Small intestine (tissue), 7 donors: Measurements from ENCODE around the gene MAPK8IP3. TPM values are rescaled to one million over a fixed set of nuclear protein-coding genes. Genes with fewer than 3 reads are reported as not detected.

Source experiments
- DNase-seq, 2 donors: peaks; one replicate each; pipeline versions ENCODE4 v3.0.0 to v3.0.0-alpha.2; 2013
- FAIRE-seq: peaks from 2 replicates; lab custom pipeline; 2012; peaks lifted over from hg19 to GRCh38; lab: Jason Lieb, UNC
- H3K27ac ChIP-seq, 3 donors: one replicate each; pipeline ENCODE4 v1.5.1; 2013; ENCODE audit warnings: low read length in 2 of 3, mild to moderate bottlenecking in 2 of 3, control low read depth in 1 of 3, inconsistent platforms in 1 of 3, low read depth in 1 of 3, moderate library complexity in 1 of 3
- H3K27me3 ChIP-seq, 3 donors: one replicate each; pipeline ENCODE4 v1.6.1; 2013; ENCODE audit warnings: low read length in 3 of 3, inconsistent platforms in 1 of 3; ENCODE audit not compliant: control insufficient read depth in 3 of 3, insufficient read depth in 3 of 3
- H3K36me3 ChIP-seq, 3 donors: one replicate each; pipeline ENCODE4 v1.6.1; 2013; ENCODE audit warnings: low read length in 3 of 3, inconsistent platforms in 1 of 3, low read depth in 1 of 3, mild to moderate bottlenecking in 1 of 3, moderate library complexity in 1 of 3; ENCODE audit not compliant: control insufficient read depth in 3 of 3, insufficient read depth in 2 of 3
- H3K4me1 ChIP-seq, 3 donors: one replicate each; pipeline ENCODE4 v1.6.1; 2013; ENCODE audit warnings: low read length in 2 of 3, inconsistent platforms in 1 of 3, low read depth in 1 of 3, mild to moderate bottlenecking in 1 of 3, moderate library complexity in 1 of 3; ENCODE audit not compliant: control insufficient read depth in 3 of 3, insufficient read depth in 2 of 3
- H3K4me3 ChIP-seq, 3 donors: one replicate each; pipeline ENCODE4 v1.5.1; 2013; ENCODE audit warnings: low read length in 3 of 3, control low read depth in 1 of 3, inconsistent platforms in 1 of 3, low read depth in 1 of 3, mild to moderate bottlenecking in 1 of 3, moderate library complexity in 1 of 3
- H3K9me3 ChIP-seq, 2 donors: one replicate each; pipeline ENCODE4 v1.6.1; 2013; ENCODE audit warnings: low read depth in 1 of 2, low read length in 1 of 2; ENCODE audit not compliant: control insufficient read depth in 2 of 2, insufficient read depth in 1 of 2
- WGBS, 3 donors: extraction: QIAGEN DNeasy Blood & Tissue Kit; methylation state at CpG; one replicate each; pipeline ENCODE4 v1.1.7; 2013; 5-methylcytosine and 5-hydroxymethylcytosine counted together
- polyA plus RNA-seq, 4 donors: library from polyadenylated mRNA; stranded (reverse) in 3 of 4; unstranded in 1 of 4; fragments of 200-250 nt in 3 of 4; fragments of 120-200 nt in 1 of 4; gene quantifications; one replicate each; pipeline versions ENCODE4 v1.2.1 to v1.2.3, GENCODE V29; 2013
- donor health status: healthy with polysubstance abuse.
- donor health status: control.
- donor health status: control.
- donor health status: Bipolar disorder and iron deficiency.
- donor health status: healthy.

Gene MAPK8IP3
- polyA plus RNA-seq, 4 donors: 26.2 to 60.1 (median 39.6) TPM

DNA sequence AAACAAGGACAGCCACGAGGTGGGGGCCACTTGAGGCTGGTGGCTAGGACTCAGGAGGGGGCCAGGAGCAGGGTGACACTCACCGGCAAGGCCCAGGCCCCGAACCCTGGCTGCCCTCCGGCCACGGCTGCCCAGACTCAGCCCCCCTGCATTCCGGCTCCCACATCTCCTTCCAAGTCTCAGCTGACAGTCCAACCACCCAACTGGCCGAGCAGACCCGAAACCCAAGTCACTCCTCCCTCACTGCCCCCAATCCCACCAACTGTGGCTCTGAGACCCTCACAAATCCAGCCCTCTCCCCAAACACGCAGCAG is 111.2 kb downstream of the MAPK8IP3 start:
- Histone ChIP-seq H3K27ac (no peak overlapping the region), H3K4me1 (no peaks in the 10 kb centered on the region), H3K4me3 (no peak overlapping the region), H3K9me3 (no peaks in the 10 kb centered on the region), H3K36me3 (peaks cover 6 to 83% (median 11%) of the 10 kb centered on the region in 3 donors), H3K27me3 (no peaks in the 10 kb centered on the region)
- no peak for DNase-seq
- WGBS, 3 donors: 93 to 94% (median 93%) methylated on average over 8 to 9 of the region's 9 CpGs
- no peak for FAIRE-seq

DNA sequence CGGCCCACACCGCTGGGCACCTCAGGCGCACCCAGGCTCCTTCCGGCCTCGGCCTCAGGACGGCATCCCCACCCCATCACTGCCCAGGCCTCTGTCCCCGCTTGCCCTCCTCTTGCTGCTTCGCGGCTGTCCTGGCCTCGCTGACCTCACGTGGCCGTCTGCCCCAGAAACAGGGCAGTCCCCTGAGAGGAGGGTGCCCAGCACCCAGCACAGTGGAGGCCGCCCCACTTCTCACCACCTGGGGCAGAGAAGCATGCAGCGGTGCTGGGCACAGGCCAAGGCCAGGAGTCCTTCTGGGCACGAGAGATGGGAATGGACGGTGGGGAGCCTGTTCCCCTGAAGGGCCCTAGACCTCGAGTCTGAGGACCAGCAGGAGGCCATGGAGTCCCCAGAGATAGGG is 111.7 kb downstream of the MAPK8IP3 start:
- FAIRE-seq: no peak
- Histone ChIP-seq H3K36me3 (peaks cover 6 to 87% (median 11%) of the 10 kb centered on the region in 3 donors), H3K4me3 (no peak overlapping the region), H3K27me3 (no peaks in the 10 kb centered on the region), H3K27ac (no peak overlapping the region), H3K4me1 (no peaks in the 10 kb centered on the region), H3K9me3 (no peaks in the 10 kb centered on the region)
- WGBS, 3 donors: 92 to 94% (median 93%) methylated on average over 17 of the region's 17 CpGs
- no peak for DNase-seq

DNA sequence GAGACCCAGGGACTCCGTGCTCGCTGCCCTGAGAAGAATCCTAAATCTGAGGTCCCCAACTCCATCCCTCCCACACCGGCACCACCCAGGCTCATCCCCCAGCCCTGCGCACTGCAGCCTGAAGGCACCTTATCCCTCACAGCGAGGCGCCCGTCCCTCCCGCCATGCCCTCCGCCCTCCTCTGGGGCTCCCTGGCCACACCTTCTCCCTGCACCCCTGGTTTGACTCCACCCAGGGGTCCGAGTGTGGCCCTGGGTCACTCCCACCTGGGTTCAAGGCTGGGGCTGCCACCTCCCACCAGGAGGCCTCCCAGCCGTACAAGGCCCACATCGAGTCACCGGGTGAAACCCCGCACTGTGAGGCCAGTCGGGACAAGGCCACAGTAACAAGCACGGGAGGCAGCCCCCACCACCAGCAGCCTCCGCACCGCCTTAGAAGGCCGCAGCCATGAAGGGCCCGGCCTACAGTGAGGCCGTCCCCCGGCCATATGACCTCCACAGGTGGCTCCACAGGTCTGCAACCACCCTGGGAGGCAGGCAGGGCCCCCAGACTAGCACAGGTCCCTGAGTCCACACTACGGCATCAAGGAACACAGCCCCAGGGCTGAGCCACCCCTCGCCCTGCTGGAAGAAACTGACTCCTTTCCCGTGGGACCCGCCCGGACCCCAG is 112.3 kb downstream of the MAPK8IP3 start:
- Histone ChIP-seq H3K4me1 (no peaks in the 10 kb centered on the region), H3K27me3 (no peaks in the 10 kb centered on the region), H3K4me3 (no peak overlapping the region), H3K36me3 (peaks cover 6 to 86% (median 11%) of the 10 kb centered on the region in 3 donors), H3K27ac (no peak overlapping the region), H3K9me3 (no peaks in the 10 kb centered on the region)
- WGBS, 3 donors: 93 to 96% (median 95%) methylated on average over 21 to 27 of the region's 27 CpGs
- DNase-seq: no peak
- no peak for FAIRE-seq

DNA sequence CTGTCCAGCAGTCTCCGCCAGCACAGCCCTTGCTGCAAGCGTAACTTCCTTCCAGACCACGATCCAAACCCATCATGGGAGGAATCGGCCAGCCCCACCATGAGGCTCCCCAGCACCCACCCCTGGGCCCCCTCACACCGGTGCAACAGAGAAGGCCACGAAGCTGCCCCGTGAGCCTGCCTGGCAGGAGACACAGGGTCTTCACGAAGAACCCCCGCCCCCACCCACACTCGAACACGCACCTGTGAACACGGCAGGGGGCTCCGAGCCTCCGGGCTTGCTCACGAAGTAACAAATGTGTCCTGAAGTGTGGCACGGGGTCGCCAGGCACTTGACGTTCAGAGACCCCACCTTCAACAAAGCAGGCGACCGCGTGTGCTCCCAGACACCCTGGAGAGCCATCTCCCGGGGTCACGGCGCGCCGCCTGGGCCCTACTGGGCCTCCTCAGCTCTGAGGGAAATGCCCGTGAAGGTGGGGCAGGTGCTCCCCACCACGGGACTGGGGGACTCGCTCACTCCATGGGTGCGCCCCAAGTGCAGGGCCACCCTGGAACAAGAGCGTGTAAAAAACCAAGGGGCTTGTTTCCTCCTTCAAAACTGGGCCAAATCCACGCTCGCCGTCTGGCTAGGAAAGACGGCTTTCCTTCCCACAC is 113.0 kb downstream of the MAPK8IP3 start:
- 94 to 95% (median 94%) methylated on average over 34 to 35 of the region's 35 CpGs for WGBS, 3 donors
- Histone ChIP-seq H3K4me3 (no peak overlapping the region), H3K36me3 (peaks cover 6 to 82% (median 11%) of the 10 kb centered on the region in 3 donors), H3K27ac (no peak overlapping the region), H3K27me3 (no peaks in the 10 kb centered on the region), H3K4me1 (no peaks in the 10 kb centered on the region), H3K9me3 (no peaks in the 10 kb centered on the region)
- FAIRE-seq (no peak), DNase-seq (no peak)

DNA sequence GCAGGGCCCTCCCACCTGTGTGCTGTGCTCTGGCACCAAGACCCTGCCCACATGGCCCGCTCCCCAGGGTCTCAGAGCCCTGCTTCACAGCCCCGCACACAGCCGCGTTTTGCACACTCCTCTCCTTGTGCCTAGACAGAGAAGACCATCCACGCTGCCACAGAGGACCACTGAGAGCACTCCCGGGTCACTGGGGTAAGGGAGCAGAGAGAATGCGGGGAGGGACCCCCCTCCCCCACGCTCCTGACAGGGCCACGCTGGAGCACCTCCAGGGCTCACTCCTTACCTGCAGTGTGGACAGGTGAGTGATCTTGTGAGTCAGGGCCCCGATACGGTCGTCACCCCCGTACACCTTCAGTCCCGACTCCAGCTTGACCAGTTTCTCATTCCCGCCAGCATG is 113.6 kb downstream of the MAPK8IP3 start:
- FAIRE-seq (no peak), DNase-seq (no peak)
- H3K9me3 ChIP-seq: no peaks in the 10 kb centered on the region
- no peaks in the 10 kb centered on the region for H3K27me3 ChIP-seq
- no peak overlapping the region for H3K27ac ChIP-seq
- peaks cover 6 to 81% (median 11%) of the 10 kb centered on the region in 3 donors for H3K36me3 ChIP-seq
- no peak overlapping the region for H3K4me3 ChIP-seq
- WGBS, 3 donors: 93 to 96% (median 94%) methylated on average over 15 of the region's 15 CpGs
- H3K4me1 ChIP-seq: peaks cover 0 to under 1% (median 0%) of the 10 kb centered on the region in 3 donors

Other genes starting within 250 kb of the MAPK8IP3 start
- gene CLCN7, start 231.2 kb upstream of the MAPK8IP3 start, polyA plus RNA-seq: 10 to 100 TPM; 28.4 to 88.3 (median 42.8) TPM
- gene PTX4, start 217.3 kb upstream of the MAPK8IP3 start, polyA plus RNA-seq: under 1 TPM in 2 of 4 donors, not detected in 2; 0.04 to 0.07 TPM
- gene TELO2, start 212.8 kb upstream of the MAPK8IP3 start, polyA plus RNA-seq: 10 to 100 TPM; 41.3 to 50.3 (median 44.7) TPM
- 10 to 100 TPM in 1 of 4 donors, 1 to 10 TPM in 3; 1.6 to 23.8 (median 7.0) TPM for gene TMEM204, start 172.5 kb upstream of the MAPK8IP3 start, polyA plus RNA-seq
- gene IFT140, start 94.1 kb upstream of the MAPK8IP3 start, polyA plus RNA-seq: 10 to 100 TPM in 1 of 4 donors, 1 to 10 TPM in 3; 2.2 to 13.2 (median 4.8) TPM
- gene CRAMP1, start 93.8 kb upstream of the MAPK8IP3 start, polyA plus RNA-seq: 10 to 100 TPM in 1 of 4 donors, 1 to 10 TPM in 3; 2.4 to 18.3 (median 8.3) TPM
- 10 to 100 TPM; 17.0 to 52.4 (median 36.3) TPM for gene JPT2, start 27.9 kb upstream of the MAPK8IP3 start, polyA plus RNA-seq
- 100 to 1,000 TPM in 2 of 4 donors, 10 to 100 TPM in 2; 61.2 to 293 (median 153) TPM for gene NME3, start 65.3 kb downstream of the MAPK8IP3 start, polyA plus RNA-seq
- gene EME2, start 66.6 kb downstream of the MAPK8IP3 start, polyA plus RNA-seq: 10 to 100 TPM in 2 of 4 donors, 1 to 10 TPM in 2; 6.8 to 16.1 (median 9.6) TPM
- 100 to 1,000 TPM in 3 of 4 donors, 10 to 100 TPM in 1; 88.9 to 199 (median 172) TPM for gene MRPS34, start 66.9 kb downstream of the MAPK8IP3 start, polyA plus RNA-seq
- 100 to 1,000 TPM in 2 of 4 donors, 10 to 100 TPM in 2; 41.3 to 197 (median 97.4) TPM for gene SPSB3, start 76.4 kb downstream of the MAPK8IP3 start, polyA plus RNA-seq
- gene NUBP2, start 76.8 kb downstream of the MAPK8IP3 start, polyA plus RNA-seq: 10 to 100 TPM; 38.6 to 70.7 (median 61.8) TPM
- 10 to 100 TPM in 1 of 4 donors, under 1 TPM in 3; 0.16 to 17.0 (median 0.38) TPM for gene IGFALS, start 87.5 kb downstream of the MAPK8IP3 start, polyA plus RNA-seq
- gene HAGH, start 120.6 kb downstream of the MAPK8IP3 start, polyA plus RNA-seq: 100 to 1,000 TPM in 2 of 4 donors, 10 to 100 TPM in 2; 49.4 to 167 (median 102) TPM
- 100 to 1,000 TPM in 1 of 4 donors, 10 to 100 TPM in 3; 55.1 to 181 (median 76.7) TPM for gene FAHD1, start 121.0 kb downstream of the MAPK8IP3 start, polyA plus RNA-seq
- gene MEIOB, start 166.0 kb downstream of the MAPK8IP3 start, polyA plus RNA-seq: under 1 TPM in 2 of 4 donors, not detected in 2; 0.34 to 0.38 TPM
- under 1 TPM in 1 of 4 donors, not detected in 3; 0.04 TPM for gene HS3ST6, start 212.2 kb downstream of the MAPK8IP3 start, polyA plus RNA-seq
- gene MSRB1, start 237.0 kb downstream of the MAPK8IP3 start, polyA plus RNA-seq: 100 to 1,000 TPM in 1 of 4 donors, 10 to 100 TPM in 3; 50.6 to 105 (median 62.0) TPM
- gene RPL3L, start 248.5 kb downstream of the MAPK8IP3 start, polyA plus RNA-seq: 1 to 10 TPM in 1 of 4 donors, under 1 TPM in 2, not detected in 1; 0.38 to 1.1 (median 0.67) TPM